Measurements from ENCODE around the gene MTHFD1. TPM values are rescaled to one million over a fixed set of nuclear protein-coding genes. Genes with fewer than 3 reads are reported as not detected.
A peak's percentile ranks its signal among the peaks of the same experiment; 100 is the strongest.

MTHFD1 gene
- total and polyA plus RNA-seq, 8 donors, result 16.4 to 53.9 (median 35.5) TPM

GRCh38 chr14:64507376-64508156 is 119.4 kb downstream of the MTHFD1 start:
- intact Hi-C loops (cut with DNase I), result no loop called here
- peak overlapping the region in 2 of 4 donors; percentile 59 to 99 for H3K27ac ChIP-seq

GRCh38 chr14:64508215-64508776 is 120.1 kb downstream of the MTHFD1 start:
- intact Hi-C loops (cut with DNase I), result no loop called here
- ATAC-seq, result no peak
- TF ChIP-seq CTCF (IDR thresholded peaks at IDR 0.05), result no peak
- Histone ChIP-seq H3K27ac (no peak overlapping the region), H3K36me3 (no peaks in the 10 kb centered on the region), H3K27me3 (no peaks in the 10 kb centered on the region), H3K9me3 (no peaks in the 10 kb centered on the region), H3K4me1 (peaks cover 3 to 42% (median 13%) of the 10 kb centered on the region in 3 donors), H3K4me3 (no peak overlapping the region)
- DNase-seq, result no peak
- 33 to 51% methylated on average over 1 of the region's 1 CpG for WGBS, 2 donors
- FAIRE-seq, result no peak

More at GRCh38 chr14:64507376-64508156, 119.4 kb downstream of the MTHFD1 start:
- DNase-seq (no peak), ATAC-seq (no peak), FAIRE-seq (no peak)
- Histone ChIP-seq H3K27me3 (no peaks in the 10 kb centered on the region), H3K36me3 (no peaks in the 10 kb centered on the region), H3K9me3 (no peaks in the 10 kb centered on the region), H3K4me1 (peaks cover 4 to 42% (median 13%) of the 10 kb centered on the region in 3 donors), H3K4me3 (no peak overlapping the region)
- 72 to 75% methylated on average over 4 of the region's 4 CpGs for WGBS, 2 donors
- no peak for TF ChIP-seq CTCF (IDR thresholded peaks at IDR 0.05)

GRCh38 chr14:64509036-64509435 is 120.9 kb downstream of the MTHFD1 start:
- peaks cover 3 to 42% (median 13%) of the 10 kb centered on the region in 3 donors for H3K4me1 ChIP-seq
- no peak overlapping the region for H3K27ac ChIP-seq
- ATAC-seq (no peak), DNase-seq (no peak), FAIRE-seq (no peak)
- H3K9me3 ChIP-seq, result no peaks in the 10 kb centered on the region
- TF ChIP-seq CTCF (IDR thresholded peaks at IDR 0.05), result no peak
- H3K36me3 ChIP-seq, result no peaks in the 10 kb centered on the region
- H3K27me3 ChIP-seq, result no peaks in the 10 kb centered on the region
- intact Hi-C loops (cut with DNase I), result no loop called here
- 91 to 92% methylated on average over 8 of the region's 8 CpGs for WGBS, 2 donors
- no peak overlapping the region for H3K4me3 ChIP-seq

Other genes with a start within 250 kb of the MTHFD1 start
- under 1 TPM; 0.08 to 0.78 (median 0.22) TPM for gene ESR2, start 94.0 kb upstream of the MTHFD1 start, total RNA-seq
- under 1 TPM; 0.09 to 0.19 TPM for gene ESR2, start 94.0 kb upstream of the MTHFD1 start, polyA plus RNA-seq
- gene AKAP5, start 77.1 kb downstream of the MTHFD1 start, total RNA-seq, result under 1 TPM; 0.08 to 0.37 (median 0.16) TPM
- under 1 TPM; 0.04 to 0.16 TPM for gene AKAP5, start 77.1 kb downstream of the MTHFD1 start, polyA plus RNA-seq
- gene ZBTB25, start 115.5 kb downstream of the MTHFD1 start, total RNA-seq, result 1 to 10 TPM; 4.4 to 8.1 (median 5.9) TPM
- 1 to 10 TPM; 2.9 to 4.3 TPM for gene ZBTB25, start 115.5 kb downstream of the MTHFD1 start, polyA plus RNA-seq
- gene ZBTB1, start 116.4 kb downstream of the MTHFD1 start, total RNA-seq, result 10 to 100 TPM; 10.0 to 24.3 (median 12.7) TPM
- 10 to 100 TPM in 1 of 2 donors, 1 to 10 TPM in 1; 8.7 to 11.5 TPM for gene ZBTB1, start 116.4 kb downstream of the MTHFD1 start, polyA plus RNA-seq
- 1 to 10 TPM; 4.3 to 7.2 (median 5.6) TPM for gene HSPA2, start 152.4 kb downstream of the MTHFD1 start, total RNA-seq
- 1 to 10 TPM; 3.3 to 5.3 TPM for gene HSPA2, start 152.4 kb downstream of the MTHFD1 start, polyA plus RNA-seq
- gene PPP1R36, start 161.6 kb downstream of the MTHFD1 start, total RNA-seq, result 1 to 10 TPM; 2.0 to 6.8 (median 4.5) TPM
- 1 to 10 TPM; 5.8 to 7.2 TPM for gene PPP1R36, start 161.6 kb downstream of the MTHFD1 start, polyA plus RNA-seq